Measurements from ENCODE around the gene NUDT19.

GRCh38 chr19:32651729-32652140 lies 39.9 kb upstream of the NUDT19 start:
- TF ChIP-seq CTCF (IDR thresholded peaks at IDR 0.05) (no peak), POLR2A (IDR thresholded peaks at IDR 0.05) (no peak)

Measured in testis (tissue), 2 donors.